ENCODE measurements around the gene PPP3CA.

Gene PPP3CA

GRCh38 chr4:101224358-101225218 lies 122.7 kb downstream of the PPP3CA start:
- TF ChIP-seq TAF1 (IDR thresholded peaks at IDR 0.05; ENCODE audit: low read depth), result no peak
- no peak for TF ChIP-seq TCF12 (IDR thresholded peaks at IDR 0.05; ENCODE audit: low read depth)
- TF ChIP-seq CREB1 (IDR thresholded peaks at IDR 0.05; ENCODE audit: low read depth), result no peak
- no peak for TF ChIP-seq ZBTB7A (IDR thresholded peaks at IDR 0.05; ENCODE audit: low read depth)
- TF ChIP-seq MAX (IDR thresholded peaks at IDR 0.05), result no peak
- TF ChIP-seq USF1 (IDR thresholded peaks at IDR 0.05), result no peak
- TF ChIP-seq YY1 (IDR thresholded peaks at IDR 0.05; ENCODE audit: low read depth), result no peak
- no peak for TF ChIP-seq EP300 (IDR thresholded peaks at IDR 0.05; ENCODE audit: borderline replicate concordance)
- no peak for TF ChIP-seq RAD21 (IDR thresholded peaks at IDR 0.05; ENCODE audit: low read depth)
- TF ChIP-seq EGR1 (IDR thresholded peaks at IDR 0.05), result no peak

- TF ChIP-seq NFIC (IDR thresholded peaks at IDR 0.05) (peak; percentile 25; the same call in 1 of the 2 replicates), ZBTB7A (IDR thresholded peaks at IDR 0.05; ENCODE audit: low read depth) (no peak)
Measured at GRCh38 chr4:101222156-101222845, 125.0 kb downstream of the PPP3CA start.

GRCh38 chr4:101221294-101221693 lies 126.0 kb downstream of the PPP3CA start:
- TF ChIP-seq ZBTB7A (IDR thresholded peaks at IDR 0.05; ENCODE audit: low read depth), result no peak
- TF ChIP-seq CEBPB (IDR thresholded peaks at IDR 0.05), result no peak
- no peak for TF ChIP-seq EGR1 (IDR thresholded peaks at IDR 0.05)
- TF ChIP-seq CREB1 (IDR thresholded peaks at IDR 0.05; ENCODE audit: low read depth), result no peak
- no peak for TF ChIP-seq NFIC (IDR thresholded peaks at IDR 0.05)
- no peak for TF ChIP-seq FOXM1 (IDR thresholded peaks at IDR 0.05; ENCODE audit: borderline replicate concordance, low read depth)
- no peak for TF ChIP-seq RAD21 (IDR thresholded peaks at IDR 0.05; ENCODE audit: low read depth)
- no peak for TF ChIP-seq TAF1 (IDR thresholded peaks at IDR 0.05; ENCODE audit: low read depth)
- no peak for TF ChIP-seq YY1 (IDR thresholded peaks at IDR 0.05; ENCODE audit: low read depth)
- no peak for TF ChIP-seq EP300 (IDR thresholded peaks at IDR 0.05; ENCODE audit: borderline replicate concordance)
- no peak for TF ChIP-seq TEAD4 (IDR thresholded peaks at IDR 0.05)
- TF ChIP-seq TCF12 (IDR thresholded peaks at IDR 0.05; ENCODE audit: low read depth), result no peak
- TF ChIP-seq REST (IDR thresholded peaks at IDR 0.05; ENCODE audit: low read depth), result no peak
- no peak for TF ChIP-seq MAX (IDR thresholded peaks at IDR 0.05)

GRCh38 chr4:101218894-101219293 lies 128.4 kb downstream of the PPP3CA start:
- TF ChIP-seq TCF12 (IDR thresholded peaks at IDR 0.05; ENCODE audit: low read depth) (no peak), YY1 (IDR thresholded peaks at IDR 0.05; ENCODE audit: low read depth) (no peak), RAD21 (IDR thresholded peaks at IDR 0.05; ENCODE audit: low read depth) (no peak), TEAD4 (IDR thresholded peaks at IDR 0.05) (no peak), FOXM1 (IDR thresholded peaks at IDR 0.05; ENCODE audit: borderline replicate concordance, low read depth) (no peak), USF1 (IDR thresholded peaks at IDR 0.05) (no peak), CREB1 (IDR thresholded peaks at IDR 0.05; ENCODE audit: low read depth) (no peak), ZBTB7A (IDR thresholded peaks at IDR 0.05; ENCODE audit: low read depth) (no peak), MAX (IDR thresholded peaks at IDR 0.05) (no peak), TAF1 (IDR thresholded peaks at IDR 0.05; ENCODE audit: low read depth) (no peak)

GRCh38 chr4:101218346-101218745 lies 129.0 kb downstream of the PPP3CA start:
- no peak for TF ChIP-seq USF1 (IDR thresholded peaks at IDR 0.05)
- TF ChIP-seq FOXM1 (IDR thresholded peaks at IDR 0.05; ENCODE audit: borderline replicate concordance, low read depth), result no peak
- no peak for TF ChIP-seq EGR1 (IDR thresholded peaks at IDR 0.05)

- TF ChIP-seq TEAD4 (IDR thresholded peaks at IDR 0.05) (no peak), MAX (IDR thresholded peaks at IDR 0.05) (no peak), EP300 (IDR thresholded peaks at IDR 0.05; ENCODE audit: borderline replicate concordance) (no peak), ZBTB7A (IDR thresholded peaks at IDR 0.05; ENCODE audit: low read depth) (no peak), RAD21 (IDR thresholded peaks at IDR 0.05; ENCODE audit: low read depth) (no peak), CREB1 (IDR thresholded peaks at IDR 0.05; ENCODE audit: low read depth) (no peak)
Measured at GRCh38 chr4:101217353-101218031, 129.8 kb downstream of the PPP3CA start.
